Subcutaneous adipose tissue (tissue), 4 donors: ENCODE measurements around the gene TFDP3. TPM values are rescaled to one million over a fixed set of nuclear protein-coding genes. Genes with fewer than 3 reads are reported as not detected.

Source experiments
- total RNA-seq, 4 donors: library from RNA; depleted of rRNA; stranded (reverse); fragments of >200 nt; gene quantifications; one replicate each; pipeline ENCODE4 v1.1.0, GENCODE V29; 2016
- TF ChIP-seq, protein P1 (sequence below): fragments of 450-650 bp; IDR thresholded peaks from one replicate; pipeline ENCODE4 v1.5.1; 2016; ENCODE audit warnings: low read depth, mild to moderate bottlenecking, control low read depth, antibody characterized with exemption, moderate library complexity

The TFDP3 gene, protein sequence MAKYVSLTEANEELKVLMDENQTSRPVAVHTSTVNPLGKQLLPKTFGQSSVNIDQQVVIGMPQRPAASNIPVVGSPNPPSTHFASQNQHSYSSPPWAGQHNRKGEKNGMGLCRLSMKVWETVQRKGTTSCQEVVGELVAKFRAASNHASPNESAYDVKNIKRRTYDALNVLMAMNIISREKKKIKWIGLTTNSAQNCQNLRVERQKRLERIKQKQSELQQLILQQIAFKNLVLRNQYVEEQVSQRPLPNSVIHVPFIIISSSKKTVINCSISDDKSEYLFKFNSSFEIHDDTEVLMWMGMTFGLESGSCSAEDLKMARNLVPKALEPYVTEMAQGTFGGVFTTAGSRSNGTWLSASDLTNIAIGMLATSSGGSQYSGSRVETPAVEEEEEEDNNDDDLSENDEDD
- not detected for total RNA-seq

DNA sequence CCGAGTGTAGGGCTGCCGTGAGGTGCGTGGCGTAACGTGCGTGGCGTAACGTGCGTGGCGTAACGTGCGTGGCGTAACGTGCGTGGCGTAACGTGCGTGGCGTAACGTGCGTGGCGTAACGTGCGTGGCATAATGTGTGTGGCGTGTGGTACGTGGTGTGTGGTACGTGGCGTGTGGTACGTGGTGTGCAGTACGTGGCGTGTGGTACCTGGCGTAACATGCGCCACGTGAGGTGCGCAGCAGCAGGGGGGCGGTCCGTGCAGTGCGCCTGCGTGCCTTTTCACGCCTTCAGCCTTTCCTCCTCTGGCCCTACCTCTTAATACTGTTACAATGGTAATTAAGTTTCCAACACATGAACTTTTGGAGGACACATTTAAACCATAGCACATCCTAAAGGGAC lies at the start of gene TFDP3:
Gene TFDP3, minus strand, starts transcription at position 26 of the 400 bp plus-strand sequence. CDS start 95 bp downstream, outside the sequence.
- TF ChIP-seq, protein P1, sequence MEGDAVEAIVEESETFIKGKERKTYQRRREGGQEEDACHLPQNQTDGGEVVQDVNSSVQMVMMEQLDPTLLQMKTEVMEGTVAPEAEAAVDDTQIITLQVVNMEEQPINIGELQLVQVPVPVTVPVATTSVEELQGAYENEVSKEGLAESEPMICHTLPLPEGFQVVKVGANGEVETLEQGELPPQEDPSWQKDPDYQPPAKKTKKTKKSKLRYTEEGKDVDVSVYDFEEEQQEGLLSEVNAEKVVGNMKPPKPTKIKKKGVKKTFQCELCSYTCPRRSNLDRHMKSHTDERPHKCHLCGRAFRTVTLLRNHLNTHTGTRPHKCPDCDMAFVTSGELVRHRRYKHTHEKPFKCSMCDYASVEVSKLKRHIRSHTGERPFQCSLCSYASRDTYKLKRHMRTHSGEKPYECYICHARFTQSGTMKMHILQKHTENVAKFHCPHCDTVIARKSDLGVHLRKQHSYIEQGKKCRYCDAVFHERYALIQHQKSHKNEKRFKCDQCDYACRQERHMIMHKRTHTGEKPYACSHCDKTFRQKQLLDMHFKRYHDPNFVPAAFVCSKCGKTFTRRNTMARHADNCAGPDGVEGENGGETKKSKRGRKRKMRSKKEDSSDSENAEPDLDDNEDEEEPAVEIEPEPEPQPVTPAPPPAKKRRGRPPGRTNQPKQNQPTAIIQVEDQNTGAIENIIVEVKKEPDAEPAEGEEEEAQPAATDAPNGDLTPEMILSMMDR, result no peak

DNA sequence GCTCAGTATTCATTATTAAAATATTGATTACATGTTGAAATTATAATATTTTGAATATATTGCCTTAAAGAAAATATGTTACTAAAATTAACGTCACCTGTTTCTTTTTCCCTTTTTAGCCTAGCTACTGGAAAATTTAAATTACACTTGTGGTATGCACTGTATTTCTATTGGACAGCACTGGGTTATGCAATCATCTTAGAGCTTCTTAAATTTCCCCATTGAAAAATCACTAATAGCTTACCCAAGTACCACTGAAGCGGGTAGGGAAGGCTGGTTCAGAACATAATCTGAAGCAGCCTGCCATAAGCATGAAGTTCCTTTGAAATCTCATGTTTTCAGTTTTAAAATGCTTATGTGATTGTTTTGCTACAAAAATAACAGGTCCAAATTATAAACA lies 49.5 kb upstream of the TFDP3 start:
- TF ChIP-seq, protein P1, result no peak

DNA sequence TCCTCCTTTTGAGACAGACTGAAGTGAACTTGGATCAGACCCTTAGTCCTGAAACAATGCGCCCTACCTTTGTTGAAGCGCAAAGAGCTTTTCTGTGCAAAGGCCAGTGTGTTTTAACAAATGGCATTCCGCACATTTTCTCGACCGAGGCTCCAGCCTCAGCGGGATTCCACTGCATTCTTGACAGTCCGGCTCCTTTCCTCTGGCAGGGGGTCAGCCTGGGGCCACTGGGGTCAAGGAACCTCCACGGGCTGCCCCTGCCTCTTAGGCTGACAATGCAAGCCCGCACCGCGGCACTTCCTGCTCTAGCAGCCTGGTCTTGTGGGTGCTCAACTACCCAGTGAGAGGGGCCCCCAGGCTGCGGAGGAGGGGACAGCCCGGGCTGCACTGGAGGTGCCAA lies 47.2 kb upstream of the TFDP3 start:
- TF ChIP-seq, protein P1, result no peak

DNA sequence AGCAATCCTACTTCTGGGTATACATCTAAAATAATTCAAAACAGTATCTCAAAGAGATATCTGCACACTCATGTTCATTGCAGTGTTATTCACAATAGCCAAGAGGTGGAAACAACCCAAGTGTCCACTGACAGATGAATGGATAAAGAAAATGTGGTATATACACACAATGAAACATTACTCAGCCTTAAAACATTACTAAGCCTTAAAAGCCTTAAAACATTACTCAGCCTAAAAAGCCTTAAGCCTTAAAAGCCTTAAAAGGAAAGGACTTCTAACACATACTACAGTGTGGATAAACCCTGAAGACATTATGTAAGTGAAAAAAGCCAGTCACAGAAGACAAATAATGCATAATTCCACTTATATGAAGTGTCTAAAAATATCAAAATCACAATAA lies 40.3 kb upstream of the TFDP3 start:
- TF ChIP-seq, protein P1, result no peak

DNA sequence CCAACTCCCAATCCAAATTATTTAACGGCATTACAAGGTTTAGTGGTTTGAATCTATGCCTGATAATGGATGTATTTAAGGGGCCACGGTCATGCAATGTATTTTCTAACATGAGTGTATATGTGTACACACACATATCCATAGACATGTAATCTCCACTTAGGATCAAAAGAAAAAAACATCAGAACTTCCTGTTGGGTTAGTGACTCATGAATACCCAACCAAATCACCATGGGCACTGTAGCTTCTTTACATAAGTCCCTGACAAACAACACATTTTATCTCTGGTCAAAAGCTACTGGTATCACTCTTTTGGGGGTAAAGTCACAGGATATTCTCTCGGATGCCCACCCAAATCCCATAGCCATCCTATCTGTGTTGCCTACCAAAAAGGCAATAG lies 36.5 kb upstream of the TFDP3 start:
- TF ChIP-seq, protein P1, result no peak

DNA sequence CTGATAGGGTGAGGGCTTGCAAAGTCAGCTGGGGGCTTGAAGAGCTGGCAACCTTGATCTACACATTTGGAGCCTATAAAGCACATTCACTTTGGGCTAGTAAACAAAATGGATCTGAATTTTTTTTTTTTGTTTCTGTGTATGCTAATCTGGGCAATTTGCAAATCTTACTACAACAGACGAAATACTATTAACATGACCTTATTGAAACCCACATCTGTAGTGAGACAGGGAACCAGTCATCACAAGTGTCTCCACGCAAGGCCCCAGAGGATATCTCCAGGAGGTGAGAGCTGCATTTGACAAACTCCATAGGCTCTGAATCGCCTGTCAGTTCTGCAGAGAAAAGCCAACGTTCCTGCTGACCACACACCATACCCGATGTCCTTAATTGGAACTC lies 33.0 kb upstream of the TFDP3 start:
- TF ChIP-seq, protein P1, result no peak

DNA sequence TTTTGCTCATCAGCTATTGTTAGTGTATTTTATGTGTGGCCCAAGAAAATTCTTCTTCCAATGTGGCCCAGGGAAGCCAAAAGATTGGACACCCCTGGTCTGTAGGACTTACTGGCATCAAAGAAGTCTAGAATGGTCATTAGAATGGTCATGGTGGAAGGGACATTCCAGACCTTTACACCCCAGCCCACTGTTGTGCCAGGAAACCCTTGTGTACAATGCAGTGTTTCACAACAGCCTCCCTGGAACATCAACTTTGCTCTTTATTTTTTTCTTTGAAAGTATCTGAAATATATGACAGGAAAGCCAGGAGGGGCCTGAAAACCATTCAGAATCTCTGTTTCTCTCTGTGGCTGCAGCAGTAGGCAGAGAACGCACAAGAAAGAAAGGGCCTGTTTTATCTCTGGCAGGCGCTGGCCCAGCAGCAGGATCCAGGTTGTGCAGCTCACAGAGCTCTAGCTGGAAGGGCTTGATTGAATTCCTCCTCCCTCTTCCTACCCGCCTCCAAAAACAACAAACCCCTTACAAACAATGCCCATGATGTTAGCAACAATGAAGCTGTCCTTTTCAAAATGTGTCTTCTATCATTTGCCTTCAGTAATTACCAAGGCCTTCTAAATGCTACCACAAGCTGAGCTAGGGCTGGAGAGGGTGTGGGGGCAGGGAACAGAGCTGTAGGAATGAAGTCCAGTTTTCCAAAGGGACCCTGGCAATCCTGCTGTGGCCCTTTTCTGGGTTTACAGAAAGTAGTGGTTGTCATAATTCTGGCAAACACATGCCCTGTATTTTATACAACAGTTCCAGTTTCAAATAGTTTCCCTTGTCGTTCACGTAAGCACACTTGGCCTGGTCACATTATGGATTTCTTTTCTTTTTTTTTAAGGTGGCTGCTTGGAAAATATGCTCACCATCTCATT lies 32.3 kb upstream of the TFDP3 start:
- TF ChIP-seq, protein P1, result no peak
